Tibial nerve (tissue), 4 donors: ENCODE data around the gene ATP5F1C. TPM values are rescaled to one million over a fixed set of nuclear protein-coding genes. Genes with fewer than 3 reads are reported as not detected.
"Not testable (repeated sequence)": the region's sequence is repeated elsewhere in the genome, so short reads cannot be mapped to it uniquely, and the experiment has no call there.

Experiments used
- DNase-seq, 2 donors: peaks; one replicate each; pipeline ENCODE4 v3.0.0-alpha.2; 2019; ENCODE audit warnings: low spot score in 2 of 2
- H3K27ac ChIP-seq, 4 donors: fragments of 200-600 bp; sonication (generic) in 3 of 4; one replicate each; pipeline ENCODE4 v1.5.1; 2017 to 2019; ENCODE audit warnings: mild to moderate bottlenecking in 1 of 4
- H3K27me3 ChIP-seq, 2 donors: fragments of 200-600 bp; sonication (generic) in 1 of 2; one replicate each; pipeline versions ENCODE4 v1.5.1 to v1.6.0; 2017 to 2019
- H3K36me3 ChIP-seq, 3 donors: fragments of 200-600 bp; sonication (generic); one replicate each; pipeline ENCODE4 v1.5.1; 2018 to 2019
- H3K4me1 ChIP-seq, 4 donors: fragments of 200-600 bp; sonication (generic) in 3 of 4; one replicate each; pipeline ENCODE4 v1.5.1; 2017 to 2019
- H3K4me3 ChIP-seq, 4 donors: fragments of 200-600 bp; sonication (generic) in 3 of 4; one replicate each; pipeline ENCODE4 v1.5.1; 2017 to 2019; ENCODE audit warnings: mild to moderate bottlenecking in 1 of 4, moderate library complexity in 1 of 4
- H3K9me3 ChIP-seq, 4 donors: fragments of 200-600 bp; sonication (generic) in 3 of 4; one replicate each; pipeline ENCODE4 v1.5.1; 2017 to 2019
- EP300 ChIP-seq, 2 donors: sonication (generic); formaldehyde crosslinking; IDR thresholded peaks; one replicate each; pipeline ENCODE4 v1.6.1; 2017; ENCODE audit warnings: antibody characterized with exemption in 2 of 2, mild to moderate bottlenecking in 1 of 2
- POLR2A ChIP-seq, 2 donors: fragments of 450-650 bp; IDR thresholded peaks; one replicate each; pipeline ENCODE4 v1.6.1; 2017; ENCODE audit warnings: antibody characterized with exemption in 2 of 2, mild to moderate bottlenecking in 2 of 2, moderate library complexity in 2 of 2
- WGBS, 2 donors: methylation state at CpG; one replicate each; pipeline ENCODE4 v1.1.5; 2018; 5-methylcytosine and 5-hydroxymethylcytosine counted together
- total RNA-seq, 4 donors: library from RNA; depleted of rRNA; stranded (reverse); fragments of >200 nt; gene quantifications; one replicate each; pipeline ENCODE4 v1.1.0, GENCODE V29; 2016
- TF ChIP-seq, protein P1 (sequence below), 5 experiments: fragments of 200-600 bp in 3 of 5; fragments of 450-650 bp in 2 of 5; sonication (generic) in 3 of 5; IDR thresholded peaks; one replicate each; pipeline ENCODE4 v1.5.1; 2016 to 2019; ENCODE audit warnings: antibody characterized with exemption in 5 of 5, mild to moderate bottlenecking in 3 of 5, moderate library complexity in 2 of 5

Gene ATP5F1C
- total RNA-seq = 100 to 1,000 TPM; 138 to 224 (median 171) TPM

DNA sequence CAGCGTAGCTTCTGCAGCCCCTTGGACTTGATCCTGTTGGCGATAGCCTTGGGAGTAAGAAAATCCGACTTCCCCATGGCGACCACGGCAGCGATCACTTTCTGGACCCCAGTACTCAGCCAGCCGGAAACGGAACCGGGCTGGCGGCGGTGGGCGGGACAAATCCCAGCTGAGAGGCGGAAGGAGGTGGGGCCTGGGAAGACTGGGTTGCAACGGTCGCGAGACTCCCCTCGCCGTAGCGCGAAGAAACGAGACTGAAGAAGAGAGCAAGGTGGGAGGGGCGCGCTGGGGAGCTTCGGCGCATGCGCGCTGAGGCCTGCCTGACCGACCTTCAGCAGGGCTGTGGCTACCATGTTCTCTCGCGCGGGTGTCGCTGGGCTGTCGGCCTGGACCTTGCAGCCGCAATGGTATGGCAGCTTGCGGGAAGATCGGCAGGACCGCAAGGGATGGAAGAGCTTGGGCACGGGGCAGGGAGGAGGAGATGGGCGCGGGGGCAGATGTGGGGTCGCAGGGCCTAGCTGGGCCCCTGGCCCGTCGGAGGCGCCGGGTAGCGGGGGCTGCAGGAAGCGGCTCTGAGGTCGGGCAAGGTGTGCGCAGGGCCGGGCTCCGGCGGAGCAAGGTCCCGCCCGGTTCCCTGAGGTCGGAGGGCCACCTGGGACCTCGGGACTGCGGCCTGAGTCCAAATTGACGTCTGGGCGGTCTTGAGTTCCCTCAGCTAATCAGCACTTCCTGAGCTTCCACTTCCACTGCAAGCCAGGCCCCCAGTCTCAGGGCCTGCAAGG lies at the start of gene ATP5F1C, which contains the start of gene KIN:
Gene ATP5F1C (plus strand): TSS at position 321 of the 782 bp plus-strand sequence. CDS start 31 bp downstream, at position 352.
Gene KIN (minus strand): TSS at position 137 of the 782 bp plus-strand sequence. CDS start 60 bp downstream, at position 77.
- DNase-seq = peak; percentile 94 to 96
- peaks cover 4 to 76% (median 29%) of the 10 kb centered on the region in 4 donors for H3K4me1 ChIP-seq
- no peaks in the 10 kb centered on the region for H3K27me3 ChIP-seq
- TF ChIP-seq, protein P1, sequence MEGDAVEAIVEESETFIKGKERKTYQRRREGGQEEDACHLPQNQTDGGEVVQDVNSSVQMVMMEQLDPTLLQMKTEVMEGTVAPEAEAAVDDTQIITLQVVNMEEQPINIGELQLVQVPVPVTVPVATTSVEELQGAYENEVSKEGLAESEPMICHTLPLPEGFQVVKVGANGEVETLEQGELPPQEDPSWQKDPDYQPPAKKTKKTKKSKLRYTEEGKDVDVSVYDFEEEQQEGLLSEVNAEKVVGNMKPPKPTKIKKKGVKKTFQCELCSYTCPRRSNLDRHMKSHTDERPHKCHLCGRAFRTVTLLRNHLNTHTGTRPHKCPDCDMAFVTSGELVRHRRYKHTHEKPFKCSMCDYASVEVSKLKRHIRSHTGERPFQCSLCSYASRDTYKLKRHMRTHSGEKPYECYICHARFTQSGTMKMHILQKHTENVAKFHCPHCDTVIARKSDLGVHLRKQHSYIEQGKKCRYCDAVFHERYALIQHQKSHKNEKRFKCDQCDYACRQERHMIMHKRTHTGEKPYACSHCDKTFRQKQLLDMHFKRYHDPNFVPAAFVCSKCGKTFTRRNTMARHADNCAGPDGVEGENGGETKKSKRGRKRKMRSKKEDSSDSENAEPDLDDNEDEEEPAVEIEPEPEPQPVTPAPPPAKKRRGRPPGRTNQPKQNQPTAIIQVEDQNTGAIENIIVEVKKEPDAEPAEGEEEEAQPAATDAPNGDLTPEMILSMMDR (IDR thresholded peaks at IDR 0.05) = peak in 1 of 5 experiments; percentile 33
- TF ChIP-seq POLR2A (IDR thresholded peaks at IDR 0.05) (peak in 1 of 2 donors; percentile 78), EP300 (IDR thresholded peaks at IDR 0.05) (peak in 1 of 2 donors; percentile 89)
- peaks cover 0 to 10% (median 0%) of the 10 kb centered on the region in 3 donors for H3K36me3 ChIP-seq
- peak within 1 kb of the TSS; percentile 9 to 93 (median 90) for H3K27ac ChIP-seq
- WGBS, 2 donors = 0 to 1% methylated on average over 37 of the region's 59 CpGs
- peak within 1 kb of the TSS; percentile 77 to 95 (median 93) for H3K4me3 ChIP-seq
- no peaks in the 10 kb centered on the region for H3K9me3 ChIP-seq

DNA sequence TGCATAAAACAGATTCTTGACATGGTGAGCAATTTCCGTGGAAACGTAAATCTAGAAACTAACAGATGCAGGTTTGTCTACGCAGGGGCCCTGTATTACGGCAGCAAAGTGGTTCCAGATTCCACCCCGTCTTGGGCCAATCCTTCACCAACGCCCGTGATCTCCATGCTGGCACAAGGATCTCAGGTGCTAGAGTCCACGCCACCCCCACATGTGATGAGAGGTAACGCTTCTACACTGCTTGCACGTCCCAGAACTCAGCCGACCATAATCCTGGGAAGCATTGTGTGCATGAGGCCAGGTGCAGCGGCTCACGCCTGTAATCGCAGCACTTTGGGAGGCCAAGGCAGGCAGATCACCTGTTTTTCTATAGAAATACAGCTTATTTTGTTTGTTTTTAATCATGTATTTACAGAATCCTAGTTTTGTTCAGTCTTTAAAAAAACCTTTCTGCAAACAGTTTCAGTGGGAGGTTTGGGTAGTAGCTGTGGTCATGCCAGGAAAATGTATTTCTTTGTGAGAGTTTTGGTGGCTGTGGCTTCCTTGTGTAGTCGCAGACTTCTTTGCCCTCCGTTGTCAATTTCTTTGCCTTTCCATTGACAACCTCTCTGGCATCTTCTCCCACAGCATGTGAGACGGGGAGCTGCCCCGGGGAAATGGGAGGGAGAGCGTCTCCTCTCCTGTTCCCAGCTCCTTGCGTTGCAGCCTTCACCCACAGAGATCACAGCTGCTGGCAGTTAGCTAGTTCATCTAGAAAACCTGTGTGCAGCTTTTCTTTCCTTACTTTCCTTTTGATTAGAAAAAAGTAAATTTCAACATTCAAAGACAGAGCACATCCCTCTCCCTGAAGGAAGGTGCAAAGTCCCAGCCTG lies 49.2 kb upstream of the ATP5F1C start:
- no peaks in the 10 kb centered on the region for H3K36me3 ChIP-seq
- 72% methylated on average over 20 of the region's 20 CpGs for WGBS, 2 donors
- H3K9me3 ChIP-seq = no peaks in the 10 kb centered on the region
- H3K4me3 ChIP-seq = no peak overlapping the region
- H3K27ac ChIP-seq = no peak overlapping the region
- H3K4me1 ChIP-seq = no peaks in the 10 kb centered on the region
- TF ChIP-seq EP300 (IDR thresholded peaks at IDR 0.05) = no peak
- TF ChIP-seq POLR2A (IDR thresholded peaks at IDR 0.05) = no peak
- TF ChIP-seq, protein P1 (IDR thresholded peaks at IDR 0.05) = no peak
- DNase-seq = no peak
- H3K27me3 ChIP-seq = no peaks in the 10 kb centered on the region

DNA sequence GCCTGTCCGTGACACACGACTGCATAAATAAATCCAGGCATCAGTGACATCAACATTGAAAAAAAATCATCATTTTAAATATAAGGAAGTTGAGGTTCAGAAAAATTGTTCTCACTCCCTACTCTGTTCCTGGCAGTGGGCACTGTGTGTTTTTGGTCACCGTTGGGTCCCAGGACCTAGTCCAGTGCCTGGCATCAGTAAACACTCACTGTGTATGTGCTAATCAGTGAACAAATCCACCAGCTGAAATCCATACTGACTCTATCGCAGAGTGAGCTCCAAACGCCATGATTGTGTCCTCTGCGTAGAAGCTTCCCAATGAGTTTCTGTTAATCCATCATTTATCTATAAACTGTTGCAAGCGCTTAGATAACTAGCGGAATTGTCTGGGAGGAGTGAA lies 43.7 kb upstream of the ATP5F1C start:
- TF ChIP-seq EP300 (IDR thresholded peaks at IDR 0.05) = no peak
- TF ChIP-seq POLR2A (IDR thresholded peaks at IDR 0.05) = no peak
- TF ChIP-seq, protein P1 (IDR thresholded peaks at IDR 0.05) = no peak
- WGBS, 2 donors = 94 to 97% methylated on average over 8 of the region's 8 CpGs

DNA sequence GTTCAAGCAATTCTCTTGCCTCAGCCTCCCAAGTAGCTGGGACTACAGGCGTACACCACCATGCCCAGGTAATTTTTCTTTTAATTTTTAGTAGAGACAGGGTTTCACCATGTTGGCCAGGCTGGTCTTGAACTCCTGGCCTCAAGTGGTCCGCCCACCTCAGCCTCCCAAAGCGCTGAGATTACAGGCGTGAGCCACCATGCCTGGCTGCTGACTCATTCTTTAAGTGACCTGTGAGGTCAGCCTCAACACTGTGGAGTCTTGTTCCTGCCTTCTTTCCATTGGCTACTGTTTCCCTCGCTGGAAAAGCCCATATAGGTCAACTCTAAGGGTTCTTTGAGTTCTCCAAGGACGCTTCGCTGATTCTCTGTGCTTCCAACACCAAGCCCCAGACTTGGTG lies 39.3 kb upstream of the ATP5F1C start:
- H3K4me1 ChIP-seq, DNase-seq, H3K9me3 ChIP-seq, H3K27me3 ChIP-seq, H3K27ac ChIP-seq, H3K4me3 ChIP-seq: not testable (repeated sequence)
- H3K36me3 ChIP-seq = peaks cover 0 to 29% (median 0%) of the 10 kb centered on the region in 3 donors
- WGBS, 2 donors = 65 to 70% methylated on average over 7 of the region's 7 CpGs

More for the DNA sequence above, 43.7 kb upstream of the ATP5F1C start:
- Histone ChIP-seq H3K9me3 (no peaks in the 10 kb centered on the region), H3K27me3 (no peaks in the 10 kb centered on the region), H3K4me3 (no peak overlapping the region), H3K27ac (no peak overlapping the region), H3K36me3 (no peaks in the 10 kb centered on the region), H3K4me1 (no peaks in the 10 kb centered on the region)
- DNase-seq = no peak

DNA sequence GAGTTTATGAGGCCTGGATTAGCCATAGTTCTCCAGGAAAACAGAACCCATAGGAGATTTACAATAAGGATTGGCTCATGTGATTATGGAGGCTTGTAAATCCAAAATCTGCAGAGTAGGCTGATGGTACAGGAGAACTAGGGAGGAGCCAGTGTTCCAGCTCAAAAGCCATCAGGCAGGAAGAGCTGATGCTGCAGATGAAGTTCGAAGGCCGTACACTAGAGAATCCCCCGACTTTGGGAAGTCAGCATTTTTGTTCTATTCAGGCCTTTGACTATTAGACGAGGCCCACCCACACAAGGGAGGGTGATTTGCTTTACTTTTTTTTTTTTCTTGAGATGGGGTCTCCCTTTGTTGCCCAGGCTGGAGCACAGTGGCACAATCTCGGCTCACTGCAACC lies 37.8 kb upstream of the ATP5F1C start:
- H3K36me3 ChIP-seq = peaks cover 0 to 45% (median 0%) of the 10 kb centered on the region in 3 donors
- no peaks in the 10 kb centered on the region for H3K27me3 ChIP-seq
- H3K4me1 ChIP-seq = no peaks in the 10 kb centered on the region
- no peak overlapping the region for H3K27ac ChIP-seq
- 71 to 77% methylated on average over 5 of the region's 5 CpGs for WGBS, 2 donors
- no peak overlapping the region for H3K4me3 ChIP-seq
- no peak for DNase-seq
- H3K9me3 ChIP-seq = peaks cover 0 to 2% (median 0%) of the 10 kb centered on the region in 4 donors
- no peak for TF ChIP-seq POLR2A (IDR thresholded peaks at IDR 0.05)
- TF ChIP-seq, protein P1 (IDR thresholded peaks at IDR 0.05) = no peak
- no peak for TF ChIP-seq EP300 (IDR thresholded peaks at IDR 0.05)
